ENCODE data around the gene LIMA1. TPM values are rescaled to one million over a fixed set of nuclear protein-coding genes. Genes with fewer than 3 reads are reported as not detected.

LIMA1 gene
- total RNA-seq, 3 donors from 2014 or later, result 128 to 162 (median 156) TPM

DNA sequence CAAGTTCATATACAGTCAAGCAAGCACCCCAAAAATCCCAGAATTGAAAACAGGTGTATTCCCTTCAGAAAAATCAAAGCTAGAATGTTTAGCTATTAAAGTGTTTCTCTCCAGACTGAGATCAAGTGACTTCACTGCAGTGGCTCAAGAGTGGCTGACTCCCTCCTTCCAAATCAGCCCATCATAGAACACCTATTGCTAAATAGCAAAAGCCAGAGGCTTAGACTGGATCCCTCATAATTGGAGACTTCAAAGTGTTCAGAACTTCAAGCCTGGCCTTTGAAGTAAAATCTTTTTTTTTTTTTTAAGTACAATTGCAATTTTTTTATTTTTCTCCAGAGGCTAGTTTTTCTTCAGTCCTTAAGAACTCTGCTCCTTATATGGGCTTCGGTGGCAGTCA, 66.1 kb downstream of the LIMA1 start:
- peaks cover under 1 to 5% of the 10 kb centered on the region in 2 donors for H3K4me1 ChIP-seq
- intact Hi-C loops (cut with DNase I; ENCODE audit: low total_unique reads), result no loop called here
- no peaks in the 10 kb centered on the region for H3K27me3 ChIP-seq

DNA sequence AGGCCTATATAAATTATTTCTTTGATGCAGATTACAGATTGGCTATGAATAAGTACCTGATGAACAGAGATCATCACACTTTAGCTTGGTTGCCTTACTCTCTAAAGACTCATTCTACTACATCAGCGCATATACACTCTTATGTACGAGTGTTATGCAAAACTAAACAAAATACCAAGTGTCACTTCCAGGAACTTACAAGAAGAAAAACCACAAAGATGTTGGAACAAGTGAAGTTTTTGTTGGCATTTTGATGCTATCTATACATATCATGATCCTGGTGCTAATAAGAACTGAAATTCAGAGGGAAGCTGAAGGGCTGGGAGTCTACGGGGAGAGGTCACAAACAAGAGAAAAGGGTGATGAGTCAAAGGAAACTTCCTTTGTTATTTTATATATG, 68.3 kb downstream of the LIMA1 start:
- TF ChIP-seq POLR2A (IDR thresholded peaks at IDR 0.05) (no peak), POLR2AphosphoS5 (IDR thresholded peaks at IDR 0.05) (no peak)
- Histone ChIP-seq H3K4me1 (peaks cover 5 to 6% of the 10 kb centered on the region in 2 donors), H3K27ac (peak overlapping the region in 1 of 2 donors; percentile 21), H3K36me3 (no peaks in the 10 kb centered on the region), H3K9me3 (no peaks in the 10 kb centered on the region), H3K27me3 (no peaks in the 10 kb centered on the region), H3K4me3 (no peak overlapping the region)
- no peak for DNase-seq (ENCODE audit: low spot score in 2 of 2)
- intact Hi-C loops (cut with DNase I; ENCODE audit: low total_unique reads), result no loop called here

More for the DNA sequence above, 66.1 kb downstream of the LIMA1 start:
- no peak overlapping the region for H3K27ac ChIP-seq
- no peak for TF ChIP-seq POLR2A (IDR thresholded peaks at IDR 0.05)
- TF ChIP-seq POLR2AphosphoS5 (IDR thresholded peaks at IDR 0.05), result no peak
- TF ChIP-seq, protein P1, sequence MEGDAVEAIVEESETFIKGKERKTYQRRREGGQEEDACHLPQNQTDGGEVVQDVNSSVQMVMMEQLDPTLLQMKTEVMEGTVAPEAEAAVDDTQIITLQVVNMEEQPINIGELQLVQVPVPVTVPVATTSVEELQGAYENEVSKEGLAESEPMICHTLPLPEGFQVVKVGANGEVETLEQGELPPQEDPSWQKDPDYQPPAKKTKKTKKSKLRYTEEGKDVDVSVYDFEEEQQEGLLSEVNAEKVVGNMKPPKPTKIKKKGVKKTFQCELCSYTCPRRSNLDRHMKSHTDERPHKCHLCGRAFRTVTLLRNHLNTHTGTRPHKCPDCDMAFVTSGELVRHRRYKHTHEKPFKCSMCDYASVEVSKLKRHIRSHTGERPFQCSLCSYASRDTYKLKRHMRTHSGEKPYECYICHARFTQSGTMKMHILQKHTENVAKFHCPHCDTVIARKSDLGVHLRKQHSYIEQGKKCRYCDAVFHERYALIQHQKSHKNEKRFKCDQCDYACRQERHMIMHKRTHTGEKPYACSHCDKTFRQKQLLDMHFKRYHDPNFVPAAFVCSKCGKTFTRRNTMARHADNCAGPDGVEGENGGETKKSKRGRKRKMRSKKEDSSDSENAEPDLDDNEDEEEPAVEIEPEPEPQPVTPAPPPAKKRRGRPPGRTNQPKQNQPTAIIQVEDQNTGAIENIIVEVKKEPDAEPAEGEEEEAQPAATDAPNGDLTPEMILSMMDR (IDR thresholded peaks at IDR 0.05), result no peak
- no peaks in the 10 kb centered on the region for H3K9me3 ChIP-seq
- H3K36me3 ChIP-seq, result no peaks in the 10 kb centered on the region
- H3K4me3 ChIP-seq, result no peak overlapping the region
- DNase-seq (ENCODE audit: low spot score in 2 of 2), result no peak

DNA sequence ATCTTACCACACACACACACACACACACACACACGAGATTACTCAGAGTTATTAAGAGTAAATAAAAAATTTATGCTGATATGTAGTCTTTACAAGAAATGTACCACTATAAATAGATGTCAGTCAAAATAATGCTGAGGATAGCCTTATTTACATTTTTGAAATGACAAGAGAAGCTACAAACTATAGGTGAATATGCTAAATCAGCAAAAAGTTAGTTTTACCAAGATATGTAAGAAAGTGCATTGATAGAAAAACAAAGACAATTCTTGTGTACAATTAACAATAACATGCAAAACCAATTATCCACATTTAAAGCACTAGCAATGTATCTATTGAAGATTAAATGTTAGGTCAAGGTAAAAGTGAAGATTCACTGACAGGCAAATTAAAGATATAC, 69.3 kb downstream of the LIMA1 start:
- H3K27ac ChIP-seq, result peak overlapping the region in 1 of 2 donors; percentile 53
- H3K9me3 ChIP-seq, result no peaks in the 10 kb centered on the region
- DNase-seq (ENCODE audit: low spot score in 2 of 2), result no peak
- H3K4me3 ChIP-seq, result no peak overlapping the region
- intact Hi-C loops (cut with DNase I; ENCODE audit: low total_unique reads), result no loop called here
- peaks cover 5 to 6% of the 10 kb centered on the region in 2 donors for H3K4me1 ChIP-seq
- TF ChIP-seq, protein P1 (IDR thresholded peaks at IDR 0.05), result no peak
- no peak for TF ChIP-seq POLR2AphosphoS5 (IDR thresholded peaks at IDR 0.05)
- H3K27me3 ChIP-seq, result no peaks in the 10 kb centered on the region
- no peaks in the 10 kb centered on the region for H3K36me3 ChIP-seq

DNA sequence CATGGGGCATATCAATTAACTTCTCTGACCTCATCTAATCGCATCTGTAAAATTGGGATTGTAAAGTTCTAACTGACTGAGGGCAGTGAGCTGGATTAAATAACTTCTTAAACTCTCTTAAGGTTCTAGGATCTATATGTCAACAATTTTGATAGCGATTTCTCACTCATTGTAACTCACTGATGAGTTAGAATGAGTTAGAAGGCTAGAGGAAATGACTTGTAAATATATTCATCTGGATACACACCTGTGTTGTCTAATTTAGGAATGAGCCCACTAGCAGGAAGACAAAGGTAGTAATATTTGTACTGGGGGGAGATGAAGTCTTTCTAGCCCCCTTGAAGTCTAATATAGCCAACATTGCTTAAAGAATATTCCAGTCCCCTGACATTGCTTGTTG, 69.9 kb downstream of the LIMA1 start:
- TF ChIP-seq, protein P1 (IDR thresholded peaks at IDR 0.05), result no peak
- no peak for TF ChIP-seq POLR2AphosphoS5 (IDR thresholded peaks at IDR 0.05)
- TF ChIP-seq POLR2A (IDR thresholded peaks at IDR 0.05), result no peak
- H3K36me3 ChIP-seq, result no peaks in the 10 kb centered on the region
- no peaks in the 10 kb centered on the region for H3K9me3 ChIP-seq
- peaks cover 5 to 6% of the 10 kb centered on the region in 2 donors for H3K4me1 ChIP-seq
- H3K27ac ChIP-seq, result peak overlapping the region in 1 of 2 donors; percentile 53
- intact Hi-C loops (cut with DNase I; ENCODE audit: low total_unique reads), result no loop called here
- DNase-seq (ENCODE audit: low spot score in 2 of 2), result no peak
- H3K27me3 ChIP-seq, result no peaks in the 10 kb centered on the region
- no peak overlapping the region for H3K4me3 ChIP-seq

DNA sequence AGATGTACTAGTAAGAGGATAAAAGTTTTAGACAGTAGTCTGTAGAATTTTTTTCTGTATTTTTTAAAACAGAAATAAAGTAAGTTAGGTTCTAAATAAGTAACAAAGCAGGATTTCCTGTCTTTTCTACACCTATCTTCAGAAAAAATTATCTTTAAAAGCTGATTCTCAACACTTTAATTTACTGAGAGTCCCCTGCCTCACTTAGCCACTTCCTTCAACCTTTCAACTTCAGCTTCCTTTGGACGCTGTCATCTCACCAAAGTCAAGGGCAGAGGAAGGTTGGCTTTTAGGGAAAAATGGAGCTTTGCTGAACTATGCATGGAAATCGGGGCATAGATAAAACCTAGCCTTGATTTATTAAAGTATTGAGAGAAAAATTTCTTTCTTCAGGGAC, 71.3 kb downstream of the LIMA1 start:
- H3K36me3 ChIP-seq, result no peaks in the 10 kb centered on the region
- H3K9me3 ChIP-seq, result no peaks in the 10 kb centered on the region
- no peak overlapping the region for H3K4me3 ChIP-seq
- intact Hi-C loops (cut with DNase I; ENCODE audit: low total_unique reads), result no loop called here
- DNase-seq (ENCODE audit: low spot score in 2 of 2), result no peak
- peak overlapping the region; percentile 20 to 74 for H3K27ac ChIP-seq
- TF ChIP-seq, protein P1 (IDR thresholded peaks at IDR 0.05), result no peak
- TF ChIP-seq POLR2A (IDR thresholded peaks at IDR 0.05) (no peak), POLR2AphosphoS5 (IDR thresholded peaks at IDR 0.05) (no peak)
- H3K27me3 ChIP-seq, result no peaks in the 10 kb centered on the region
- H3K4me1 ChIP-seq, result peaks cover 5 to 6% of the 10 kb centered on the region in 2 donors
